H1 (cell line): Measurements from ENCODE around the gene DLK2. TPM values are rescaled to one million over a fixed set of nuclear protein-coding genes. Genes with fewer than 3 reads are reported as not detected.

Experiments
- ATF2 ChIP-seq: IDR thresholded peaks from 2 replicates; pipeline ENCODE4 v1.6.1; 2012; ENCODE audit warnings: low read length, inconsistent platforms
- BACH1 ChIP-seq: IDR thresholded peaks from 2 replicates; pipeline ENCODE4 v1.6.1; 2012; ENCODE audit warnings: low read length, improper control_type of control experiment
- BRCA1 ChIP-seq: IDR thresholded peaks from 2 replicates; pipeline ENCODE4 v1.6.1; 2012; ENCODE audit warnings: low read depth, low read length, improper control_type of control experiment
- CREB1 ChIP-seq: IDR thresholded peaks from 2 replicates; pipeline ENCODE4 v1.6.1; 2012; ENCODE audit warnings: inconsistent platforms
- GTF2F1 ChIP-seq: IDR thresholded peaks from 2 replicates; pipeline ENCODE4 v1.6.1; 2012; ENCODE audit warnings: low read depth, low read length, improper control_type of control experiment, borderline replicate concordance
- KDM5A ChIP-seq: fragments of 200-600 bp; IDR thresholded peaks from 2 replicates; pipeline ENCODE4 v1.7.1; 2012; ENCODE audit warnings: mild to moderate bottlenecking, low read length, inconsistent platforms, mixed read lengths
- RAD21 ChIP-seq, 2 experiments: IDR thresholded peaks in 1 of 2; conservative IDR thresholded peaks in 1 of 2; 2 replicates each; pipeline ENCODE4 v1.6.1; 2011; ENCODE audit warnings: low read depth in 2 of 2, low read length in 2 of 2, improper control_type of control experiment in 1 of 2, inconsistent platforms in 1 of 2, mild to moderate bottlenecking in 1 of 2, moderate library complexity in 1 of 2
- polyA plus RNA-seq, 7 experiments: library from polyadenylated mRNA; depleted of rRNA in 3 of 7; stranded (reverse) in 5 of 7; unstranded in 2 of 7; fragments of >200 nt in 5 of 7; fragments of 200-250 nt in 2 of 7; gene quantifications; 1 replicate in 5 of 7; 2 replicates in 1 of 7; 4 replicates in 1 of 7; pipeline versions ENCODE4 v1.2.1 to v1.2.3, GENCODE V29; 2011 to 2013; ENCODE audit warnings: missing spikeins in 2 of 7, mixed read lengths in 2 of 7
- total RNA-seq: library from RNA; stranded (reverse); fragmentation: NEBNext Ultra II Directional; extraction: Animal tissue kit (Norgen Biotek cat#: 25700); gene quantifications from 2 replicates; pipeline ENCODE4 v1.2.1, GENCODE V29; 2021

Gene DLK2
- total and polyA plus RNA-seq, 2 of the 8 experiments (the other 6 are each of a cell fraction or from before 2014, with no cell fraction given) = 0.37 to 0.80 TPM

GRCh38 chr6:43442935-43443334 lies 12.4 kb downstream of the DLK2 start (continued):
- TF ChIP-seq KDM5A (no peak), BACH1 (no peak), BRCA1 (no peak), RAD21 (IDR thresholded peaks at IDR 0.05 in 1 of 2, conservative IDR thresholded peaks at IDR 0.05 in 1 of 2; ENCODE audit: low read depth in 2 of 2, low read length in 2 of 2) (no peak), CREB1 (no peak), GTF2F1 (no peak), ATF2 (no peak)
- TF ChIP-seq, all 59 proteins: peak for 0
